Stomach (tissue), 4 donors: ENCODE measurements around the gene ARHGAP24.

Experiments
- POLR2AphosphoS5 ChIP-seq, 3 donors: sonication (generic); formaldehyde crosslinking; IDR thresholded peaks; one replicate each; pipeline ENCODE4 v1.6.1; 2016; ENCODE audit warnings: antibody characterized with exemption in 3 of 3
- TF ChIP-seq, protein P1 (sequence below), 7 experiments: fragments of 450-650 bp in 4 of 7; fragments of 200-600 bp in 3 of 7; sonication (generic) in 3 of 7; IDR thresholded peaks; one replicate each; pipeline ENCODE4 v1.5.1; 2016 to 2019; ENCODE audit warnings: antibody characterized with exemption in 7 of 7, control low read depth in 2 of 7, mild to moderate bottlenecking in 1 of 7

DNA sequence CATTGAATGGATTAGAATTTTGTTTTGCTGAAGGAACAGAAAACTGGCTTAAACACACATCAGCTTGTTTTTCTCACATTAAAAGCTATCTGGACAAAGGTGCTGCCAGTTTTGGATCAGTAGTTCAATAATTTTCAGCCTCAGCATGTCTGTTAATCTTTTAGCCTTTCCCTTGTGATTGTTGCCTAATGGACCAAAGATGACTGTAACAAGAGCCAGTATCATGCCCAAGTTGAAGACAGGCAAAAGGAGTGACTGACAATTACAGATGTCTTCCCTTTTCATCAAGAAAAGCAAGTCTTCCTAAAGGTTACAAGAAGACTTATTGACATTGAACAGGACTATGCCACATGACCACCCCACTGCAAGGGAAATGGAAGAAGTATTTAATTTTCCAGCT is 465.2 kb downstream of the ARHGAP24 start:
- TF ChIP-seq, protein P1, sequence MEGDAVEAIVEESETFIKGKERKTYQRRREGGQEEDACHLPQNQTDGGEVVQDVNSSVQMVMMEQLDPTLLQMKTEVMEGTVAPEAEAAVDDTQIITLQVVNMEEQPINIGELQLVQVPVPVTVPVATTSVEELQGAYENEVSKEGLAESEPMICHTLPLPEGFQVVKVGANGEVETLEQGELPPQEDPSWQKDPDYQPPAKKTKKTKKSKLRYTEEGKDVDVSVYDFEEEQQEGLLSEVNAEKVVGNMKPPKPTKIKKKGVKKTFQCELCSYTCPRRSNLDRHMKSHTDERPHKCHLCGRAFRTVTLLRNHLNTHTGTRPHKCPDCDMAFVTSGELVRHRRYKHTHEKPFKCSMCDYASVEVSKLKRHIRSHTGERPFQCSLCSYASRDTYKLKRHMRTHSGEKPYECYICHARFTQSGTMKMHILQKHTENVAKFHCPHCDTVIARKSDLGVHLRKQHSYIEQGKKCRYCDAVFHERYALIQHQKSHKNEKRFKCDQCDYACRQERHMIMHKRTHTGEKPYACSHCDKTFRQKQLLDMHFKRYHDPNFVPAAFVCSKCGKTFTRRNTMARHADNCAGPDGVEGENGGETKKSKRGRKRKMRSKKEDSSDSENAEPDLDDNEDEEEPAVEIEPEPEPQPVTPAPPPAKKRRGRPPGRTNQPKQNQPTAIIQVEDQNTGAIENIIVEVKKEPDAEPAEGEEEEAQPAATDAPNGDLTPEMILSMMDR (IDR thresholded peaks at IDR 0.05) = no peak
- no peak for TF ChIP-seq POLR2AphosphoS5 (IDR thresholded peaks at IDR 0.05)
